HL-60 (cell line): ENCODE results near the gene GAB1.

Experiments
- DNase-seq, 2 experiments: peaks; one replicate each; pipeline ENCODE4 v3.0.0-alpha.2; 2010 to 2020; ENCODE audit warnings: low read depth in 1 of 2, low spot score in 1 of 2
- H3K27ac ChIP-seq: fragments of 250-450 bp; sonication (Bioruptor Pico); replicated peaks from 2 replicates; pipeline ENCODE4 v1.5.1; 2020; ENCODE audit warnings: mild to moderate bottlenecking, moderate library complexity
- H3K27me3 ChIP-seq: fragments of 250-450 bp; sonication (Bioruptor Pico); 2 replicates; pipeline ENCODE4 v1.5.1; 2021; ENCODE audit warnings: mild to moderate bottlenecking, moderate library complexity; ENCODE audit not compliant: insufficient read depth, poor library complexity, severe bottlenecking
- H3K4me3 ChIP-seq: replicated peaks from 2 replicates; pipeline ENCODE4 v1.5.1; 2011; ENCODE audit warnings: mild to moderate bottlenecking, control low read depth, low read length; ENCODE audit not compliant: insufficient read depth
- GABPA ChIP-seq: IDR thresholded peaks from 2 replicates; pipeline ENCODE4 v1.6.1; 2012; ENCODE audit warnings: low read depth
- POLR2AphosphoS5 ChIP-seq: IDR thresholded peaks from 2 replicates; pipeline ENCODE4 v1.6.1; 2012; ENCODE audit warnings: low read depth
- SPI1 ChIP-seq: IDR thresholded peaks from 2 replicates; pipeline ENCODE4 v1.6.1; 2012; ENCODE audit warnings: low read depth, mild to moderate bottlenecking, borderline replicate concordance
- microRNA-seq: library from miRNA; unstranded; fragments of <30 nt; microRNA quantifications from one replicate; pipeline ENCODE4, GENCODE V29; 2018

Gene GAB1

DNA sequence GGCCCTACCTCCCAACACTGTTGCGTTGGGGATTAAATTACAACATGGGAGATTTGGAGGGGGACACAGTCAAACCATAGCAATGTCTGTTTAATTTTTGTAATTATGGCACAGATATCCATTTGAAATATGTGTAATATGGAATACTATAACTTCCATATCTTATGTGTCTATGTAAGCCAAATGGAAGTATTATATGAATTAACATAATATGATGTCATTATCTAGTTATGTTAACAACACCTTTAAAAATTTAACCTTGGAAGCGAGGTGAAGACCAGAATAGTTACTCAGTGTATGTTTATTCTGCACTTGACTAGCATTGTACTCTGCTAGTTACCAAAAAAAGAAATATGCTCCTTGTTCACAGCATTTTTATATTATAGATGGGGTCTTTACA lies 181.1 kb downstream of the GAB1 start:
- H3K4me3 ChIP-seq: no peak overlapping the region
- H3K27ac ChIP-seq: no peak overlapping the region
- TF ChIP-seq GABPA (no peak), POLR2AphosphoS5 (no peak), SPI1 (no peak)
- no peak for DNase-seq
- H3K27me3 ChIP-seq: no peaks in the 10 kb centered on the region

Small RNAs within 50 kb of the gene (microRNA-seq; reads per million reads assigned to microRNA genes)
- gene MIR3139: 0.90 reads per million
